Mesothelial cell of epicardium (in vitro differentiated cells): ENCODE data around the gene PTPRN2. TPM values are rescaled to one million over a fixed set of nuclear protein-coding genes. Genes with fewer than 3 reads are reported as not detected.

Experiments
- DNase-seq, 2 experiments: peaks; one replicate each; pipeline ENCODE4 v3.0.0; 2021; ENCODE audit warnings: low spot score in 2 of 2; ENCODE audit not compliant: unreplicated experiment in 2 of 2
- H3K27ac Mint-ChIP-seq: 2 replicates; pipeline ENCODE4 v1.8.0; 2021; ENCODE audit warnings: mixed read lengths
- H3K27me3 Mint-ChIP-seq: 2 replicates; pipeline ENCODE4 v1.8.0; 2021; ENCODE audit warnings: low read depth, mixed read lengths
- H3K36me3 Mint-ChIP-seq: 2 replicates; pipeline ENCODE4 v1.8.0; 2021; ENCODE audit warnings: mixed read lengths
- H3K4me1 Mint-ChIP-seq: 2 replicates; pipeline ENCODE4 v1.8.0; 2021; ENCODE audit warnings: mixed read lengths
- H3K4me3 Mint-ChIP-seq: 2 replicates; pipeline ENCODE4 v1.8.0; 2021; ENCODE audit warnings: mild to moderate bottlenecking, moderate library complexity, mixed read lengths
- H3K9me3 Mint-ChIP-seq: 2 replicates; pipeline ENCODE4 v1.8.0; 2021; ENCODE audit warnings: mixed read lengths
- total RNA-seq: library from RNA; stranded (reverse); gene quantifications from 3 replicates; pipeline ENCODE4 v1.2.1, GENCODE V29; 2021
- TF ChIP-seq, protein P1 (sequence below): fragments of 200-600 bp; sonication (generic); IDR thresholded peaks from one replicate; pipeline ENCODE4 v1.5.0; 2021; ENCODE audit warnings: antibody characterized with exemption; ENCODE audit not compliant: unreplicated experiment

Gene PTPRN2
- total RNA-seq, 1 donor from 2014 or later = 2.2 TPM

DNA sequence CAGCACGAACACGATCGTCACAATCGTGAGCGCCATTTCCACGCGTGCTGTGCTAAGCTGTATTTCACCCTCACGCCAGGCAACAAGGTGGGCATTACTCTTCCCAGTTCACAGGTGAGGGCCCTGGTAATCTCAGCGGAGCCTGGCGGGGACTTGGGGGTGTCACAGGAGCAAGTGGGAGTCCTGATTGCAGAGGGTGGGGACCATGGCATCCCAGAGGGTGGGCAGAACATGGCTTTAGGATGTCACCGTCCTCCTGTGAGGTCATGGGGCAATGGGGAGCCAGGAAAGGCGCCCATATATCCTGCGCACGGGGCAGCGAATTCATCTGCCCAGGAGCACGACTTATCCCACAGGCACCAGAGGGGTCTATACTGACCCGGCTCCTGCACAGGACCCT lies 761.1 kb downstream of the PTPRN2 start:
- no peaks in the 10 kb centered on the region for H3K27me3 Mint-ChIP-seq
- no peaks in the 10 kb centered on the region for H3K9me3 Mint-ChIP-seq
- no peak overlapping the region for H3K4me3 Mint-ChIP-seq
- no peaks in the 10 kb centered on the region for H3K36me3 Mint-ChIP-seq
- TF ChIP-seq, protein P1, sequence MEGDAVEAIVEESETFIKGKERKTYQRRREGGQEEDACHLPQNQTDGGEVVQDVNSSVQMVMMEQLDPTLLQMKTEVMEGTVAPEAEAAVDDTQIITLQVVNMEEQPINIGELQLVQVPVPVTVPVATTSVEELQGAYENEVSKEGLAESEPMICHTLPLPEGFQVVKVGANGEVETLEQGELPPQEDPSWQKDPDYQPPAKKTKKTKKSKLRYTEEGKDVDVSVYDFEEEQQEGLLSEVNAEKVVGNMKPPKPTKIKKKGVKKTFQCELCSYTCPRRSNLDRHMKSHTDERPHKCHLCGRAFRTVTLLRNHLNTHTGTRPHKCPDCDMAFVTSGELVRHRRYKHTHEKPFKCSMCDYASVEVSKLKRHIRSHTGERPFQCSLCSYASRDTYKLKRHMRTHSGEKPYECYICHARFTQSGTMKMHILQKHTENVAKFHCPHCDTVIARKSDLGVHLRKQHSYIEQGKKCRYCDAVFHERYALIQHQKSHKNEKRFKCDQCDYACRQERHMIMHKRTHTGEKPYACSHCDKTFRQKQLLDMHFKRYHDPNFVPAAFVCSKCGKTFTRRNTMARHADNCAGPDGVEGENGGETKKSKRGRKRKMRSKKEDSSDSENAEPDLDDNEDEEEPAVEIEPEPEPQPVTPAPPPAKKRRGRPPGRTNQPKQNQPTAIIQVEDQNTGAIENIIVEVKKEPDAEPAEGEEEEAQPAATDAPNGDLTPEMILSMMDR = no peak
- H3K27ac Mint-ChIP-seq = no peak overlapping the region
- H3K4me1 Mint-ChIP-seq = no peaks in the 10 kb centered on the region
- DNase-seq = no peak

DNA sequence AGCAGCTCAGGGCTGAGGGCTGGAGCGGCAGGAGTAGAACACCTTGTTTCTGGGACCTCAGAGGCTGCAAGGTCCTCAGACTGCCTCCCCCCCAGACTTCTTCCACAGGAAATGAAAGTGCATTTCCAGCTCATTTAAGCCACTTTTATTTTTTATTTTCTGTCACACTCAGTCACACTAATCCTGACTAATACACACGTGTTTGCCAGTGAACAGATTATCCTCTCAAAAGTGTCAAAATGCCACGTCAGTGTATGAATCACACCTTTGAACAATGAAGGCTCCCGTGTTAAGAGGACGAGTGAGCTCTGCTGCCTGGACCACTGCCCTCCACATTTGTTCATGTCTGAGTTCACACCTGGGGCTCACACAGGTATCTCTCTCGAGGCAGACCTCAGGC lies 762.3 kb downstream of the PTPRN2 start:
- H3K27me3 Mint-ChIP-seq = no peaks in the 10 kb centered on the region
- no peaks in the 10 kb centered on the region for H3K36me3 Mint-ChIP-seq
- H3K4me3 Mint-ChIP-seq = no peak overlapping the region
- H3K27ac Mint-ChIP-seq = no peak overlapping the region
- DNase-seq = no peak
- H3K4me1 Mint-ChIP-seq = no peaks in the 10 kb centered on the region
- H3K9me3 Mint-ChIP-seq = no peaks in the 10 kb centered on the region
- TF ChIP-seq, protein P1 = no peak

DNA sequence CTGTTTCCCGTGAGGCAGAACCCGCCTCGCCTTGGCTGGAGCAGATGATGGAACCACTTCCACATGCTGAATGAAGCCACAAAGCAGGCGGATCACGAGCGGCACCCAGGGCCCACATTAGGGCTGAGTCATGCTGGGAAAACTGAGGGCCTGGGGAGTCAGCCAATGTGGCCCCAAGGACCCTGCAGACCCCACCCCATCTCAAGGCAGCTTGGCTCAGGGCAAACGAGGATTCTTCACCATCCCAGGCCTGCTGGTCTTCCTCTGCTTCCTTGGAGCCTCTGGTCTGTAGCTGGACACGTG lies 762.9 kb downstream of the PTPRN2 start:
- DNase-seq = no peak
- TF ChIP-seq, protein P1 = no peak
- H3K4me1 Mint-ChIP-seq = no peaks in the 10 kb centered on the region
- H3K36me3 Mint-ChIP-seq = no peaks in the 10 kb centered on the region
- H3K4me3 Mint-ChIP-seq = no peak overlapping the region
- no peaks in the 10 kb centered on the region for H3K27me3 Mint-ChIP-seq
- no peak overlapping the region for H3K27ac Mint-ChIP-seq
- no peaks in the 10 kb centered on the region for H3K9me3 Mint-ChIP-seq

DNA sequence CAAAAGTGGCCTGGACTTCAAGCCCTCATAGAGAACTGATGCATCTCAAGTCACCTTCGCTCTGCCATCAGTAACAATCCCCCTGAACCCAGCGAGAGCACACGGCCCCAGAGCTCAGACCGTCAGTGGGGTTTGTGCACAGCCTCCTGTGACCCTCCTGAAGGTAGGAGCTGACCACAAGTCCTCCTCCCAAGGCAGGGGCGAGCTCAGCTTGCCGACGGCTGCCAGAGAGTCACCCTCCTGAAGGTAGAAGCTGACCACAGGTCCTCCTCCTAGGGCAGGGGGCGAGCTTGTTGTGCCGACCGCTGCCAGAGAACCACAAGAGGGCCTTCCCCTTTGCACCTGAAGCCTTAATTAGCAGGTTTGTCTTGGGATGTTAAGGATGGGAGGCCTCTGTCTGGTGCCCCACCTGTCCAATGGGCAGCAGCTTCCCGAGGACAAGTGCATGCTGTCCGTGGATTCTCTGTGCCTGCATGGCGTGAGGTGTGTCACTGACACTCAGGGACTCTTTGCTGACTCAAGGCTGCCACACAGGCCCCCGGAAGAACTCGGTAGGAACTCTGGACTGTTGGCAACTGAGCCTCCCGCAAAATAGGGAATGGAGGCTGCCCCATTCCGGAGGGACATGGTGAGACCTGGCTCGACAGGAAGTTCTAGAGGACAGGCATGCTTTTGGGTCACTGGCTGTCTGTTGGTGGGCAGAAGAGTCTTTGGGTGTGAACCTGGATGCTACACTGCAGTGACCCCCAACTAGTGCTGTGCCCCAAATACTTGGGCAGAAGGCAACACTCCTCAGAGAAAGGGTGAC lies 763.4 kb downstream of the PTPRN2 start:
- H3K9me3 Mint-ChIP-seq = no peaks in the 10 kb centered on the region
- no peaks in the 10 kb centered on the region for H3K36me3 Mint-ChIP-seq
- DNase-seq = no peak
- TF ChIP-seq, protein P1 = no peak
- no peaks in the 10 kb centered on the region for H3K27me3 Mint-ChIP-seq
- no peak overlapping the region for H3K27ac Mint-ChIP-seq
- no peaks in the 10 kb centered on the region for H3K4me1 Mint-ChIP-seq
- H3K4me3 Mint-ChIP-seq = no peak overlapping the region

DNA sequence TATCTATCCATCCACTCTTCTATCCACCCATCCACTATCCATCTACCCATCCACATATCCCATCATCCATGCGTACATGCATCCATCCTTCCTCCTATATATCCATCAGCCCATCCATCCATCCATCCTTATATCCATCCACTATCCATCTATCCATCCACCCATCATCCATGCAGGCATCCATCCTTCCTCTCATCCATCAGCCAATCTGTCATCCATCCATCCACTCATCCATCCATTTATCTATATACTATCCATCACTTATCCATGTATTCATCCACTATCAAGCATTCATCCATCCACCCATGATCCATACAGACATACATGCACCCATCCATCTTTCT lies 765.0 kb downstream of the PTPRN2 start:
- no peak overlapping the region for H3K27ac Mint-ChIP-seq
- H3K36me3 Mint-ChIP-seq = no peaks in the 10 kb centered on the region
- H3K9me3 Mint-ChIP-seq = no peaks in the 10 kb centered on the region
- H3K4me3 Mint-ChIP-seq = no peak overlapping the region
- H3K4me1 Mint-ChIP-seq = no peaks in the 10 kb centered on the region
- TF ChIP-seq, protein P1 = no peak
- DNase-seq = no peak
- no peaks in the 10 kb centered on the region for H3K27me3 Mint-ChIP-seq
